Activated gamma-delta T cell (primary cell): ENCODE measurements around the gene LIMS2.

Experiments
- DNase-seq: peaks from one replicate; lab custom pipeline; 2025; lab: John Stamatoyannopoulos, UW

LIMS2 gene

DNA sequence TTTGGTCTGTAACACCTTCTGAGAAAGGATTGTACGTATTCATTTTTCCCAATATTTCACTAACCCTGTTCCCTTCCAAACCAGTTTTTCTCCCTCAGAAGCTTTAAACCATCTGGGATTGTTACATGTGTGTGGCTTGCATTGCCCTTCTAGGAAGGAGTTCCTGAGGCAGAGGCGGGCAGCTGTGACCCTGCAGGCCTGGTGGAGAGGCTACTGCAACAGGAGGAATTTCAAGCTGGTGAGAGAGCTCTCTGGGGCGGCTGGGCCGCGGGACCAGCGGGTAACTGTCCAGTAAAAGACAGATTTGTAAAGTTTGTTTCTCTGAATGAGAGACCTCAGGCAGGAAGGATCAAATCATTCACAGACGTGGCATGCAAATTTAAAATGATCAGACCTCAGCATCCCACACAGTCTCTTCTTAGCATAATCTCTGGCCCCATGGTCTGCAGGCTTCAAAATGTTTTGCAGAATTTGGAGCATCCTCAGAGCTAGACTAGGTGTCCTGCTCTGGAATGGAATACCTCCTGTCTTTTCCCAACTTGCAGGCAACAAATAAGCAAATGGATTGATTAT, 69.6 kb downstream of the LIMS2 start:
- DNase-seq: no peak

DNA sequence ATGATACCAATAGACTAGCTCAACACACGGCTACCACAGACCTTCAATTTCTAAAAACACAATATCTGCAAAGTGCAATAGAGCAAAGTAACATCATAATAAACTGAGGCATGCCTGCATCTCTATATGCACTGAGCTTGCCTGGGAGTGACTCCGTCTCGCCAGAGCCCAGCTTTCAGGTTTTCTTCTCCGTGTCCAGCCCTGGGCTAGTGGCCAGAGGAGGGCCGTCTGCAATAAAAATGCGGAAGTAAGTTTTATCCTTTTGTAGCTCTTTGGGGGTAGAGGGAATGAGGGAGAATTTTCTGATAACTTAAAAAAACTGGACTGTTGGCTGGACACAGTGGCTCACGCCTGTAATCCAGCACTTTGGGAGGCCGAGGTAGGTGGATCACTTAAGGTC, 70.3 kb downstream of the LIMS2 start:
- DNase-seq: no peak

DNA sequence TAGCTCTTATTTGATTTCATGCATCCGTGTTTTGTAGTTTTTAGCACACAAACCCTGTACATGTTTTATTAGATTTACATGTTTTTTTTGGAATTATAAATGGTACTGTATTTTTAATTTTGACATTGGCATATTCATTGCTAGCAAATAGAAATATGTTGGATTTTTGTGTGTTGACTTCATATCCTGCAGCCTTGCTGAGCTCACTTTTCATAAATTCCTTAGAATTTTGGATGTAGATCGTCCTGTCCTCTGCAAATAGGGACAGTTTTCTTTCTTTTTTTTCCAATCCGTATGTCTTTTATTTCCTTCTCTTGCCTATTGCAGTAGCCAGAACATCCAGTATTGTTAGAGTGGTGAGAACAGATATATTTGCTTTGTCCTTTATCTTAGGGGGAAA, 76.1 kb downstream of the LIMS2 start:
- no peak for DNase-seq

DNA sequence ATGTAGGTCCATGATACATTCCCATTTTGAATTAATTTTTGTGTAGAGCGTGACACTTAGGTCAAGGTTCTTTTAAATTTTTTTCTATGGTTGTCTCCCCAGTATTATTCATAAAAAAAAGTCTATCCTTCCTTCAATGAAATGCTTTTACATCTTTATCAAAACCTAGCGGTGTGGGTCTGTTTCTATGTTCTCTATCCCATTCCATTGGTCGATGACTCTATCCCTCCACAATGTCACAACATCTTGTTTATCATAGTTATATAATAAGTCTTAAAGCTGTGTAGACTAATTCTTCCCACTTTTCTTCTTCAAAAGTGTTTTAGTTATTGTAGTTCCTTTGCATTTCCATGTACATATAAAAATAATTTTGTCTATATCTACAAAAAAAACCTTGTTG, 76.6 kb downstream of the LIMS2 start:
- no peak for DNase-seq

DNA sequence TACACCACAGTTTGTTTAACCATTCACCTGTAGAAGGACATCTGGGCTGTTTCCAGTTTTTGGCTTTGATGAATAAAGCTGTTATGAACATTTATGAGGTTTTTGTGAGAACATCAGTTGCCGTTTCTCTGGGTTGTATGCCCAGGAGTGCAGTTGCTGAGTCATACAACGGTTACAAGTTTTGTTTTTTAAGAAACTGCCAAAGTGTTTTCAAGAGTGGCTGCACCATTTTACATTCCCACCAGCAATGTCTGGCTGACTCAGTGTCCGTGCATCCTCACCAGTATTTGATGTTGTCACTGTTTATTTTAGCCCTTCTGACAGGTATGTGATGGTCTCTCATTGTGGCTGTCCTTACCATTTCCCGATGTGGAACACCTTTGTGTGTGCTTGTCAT, 77.3 kb downstream of the LIMS2 start:
- no peak for DNase-seq

DNA sequence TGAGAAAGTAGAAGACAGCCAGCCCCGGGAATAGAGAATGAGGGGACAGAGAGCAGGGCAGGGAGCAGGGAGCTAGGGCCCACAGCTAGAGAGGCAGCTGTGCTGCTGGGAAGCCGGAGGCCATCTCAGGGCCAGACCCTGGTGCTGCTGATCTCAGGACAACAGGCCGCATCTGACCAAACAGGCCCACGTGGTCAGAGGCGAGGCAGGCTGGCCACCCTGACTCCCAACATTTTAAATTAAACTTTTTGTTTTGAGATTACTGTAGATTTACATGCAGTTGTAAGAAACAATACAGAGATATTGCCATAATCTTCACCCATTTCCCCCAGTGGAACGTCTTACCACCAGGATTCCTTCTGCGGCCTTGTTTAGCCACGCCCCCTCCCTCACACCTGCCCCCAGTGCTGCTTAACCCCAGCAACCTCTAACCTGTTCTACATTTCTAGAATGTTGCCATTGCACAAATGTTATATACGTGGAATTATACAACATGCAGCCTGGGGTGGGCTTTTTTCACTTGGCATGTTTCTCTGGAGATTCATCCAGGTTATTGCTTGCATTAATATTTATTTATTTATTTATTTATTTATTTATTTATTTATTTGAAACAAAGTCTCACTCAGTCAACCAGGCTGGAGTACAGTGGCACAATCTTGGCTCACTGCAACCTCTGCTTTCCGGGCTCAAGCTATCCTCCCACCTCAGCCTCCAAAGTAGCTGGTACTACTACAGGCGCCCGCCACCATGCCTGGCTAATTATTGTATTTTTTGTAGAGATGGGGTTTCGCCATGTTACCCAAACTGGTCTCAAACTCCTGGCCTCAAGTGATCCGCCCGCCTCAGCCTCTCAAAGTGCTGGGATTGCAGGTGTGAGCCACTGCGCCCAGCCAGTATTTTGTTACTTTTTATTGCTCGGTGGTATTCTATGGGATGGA, 78.0 kb downstream of the LIMS2 start:
- no peak for DNase-seq

DNA sequence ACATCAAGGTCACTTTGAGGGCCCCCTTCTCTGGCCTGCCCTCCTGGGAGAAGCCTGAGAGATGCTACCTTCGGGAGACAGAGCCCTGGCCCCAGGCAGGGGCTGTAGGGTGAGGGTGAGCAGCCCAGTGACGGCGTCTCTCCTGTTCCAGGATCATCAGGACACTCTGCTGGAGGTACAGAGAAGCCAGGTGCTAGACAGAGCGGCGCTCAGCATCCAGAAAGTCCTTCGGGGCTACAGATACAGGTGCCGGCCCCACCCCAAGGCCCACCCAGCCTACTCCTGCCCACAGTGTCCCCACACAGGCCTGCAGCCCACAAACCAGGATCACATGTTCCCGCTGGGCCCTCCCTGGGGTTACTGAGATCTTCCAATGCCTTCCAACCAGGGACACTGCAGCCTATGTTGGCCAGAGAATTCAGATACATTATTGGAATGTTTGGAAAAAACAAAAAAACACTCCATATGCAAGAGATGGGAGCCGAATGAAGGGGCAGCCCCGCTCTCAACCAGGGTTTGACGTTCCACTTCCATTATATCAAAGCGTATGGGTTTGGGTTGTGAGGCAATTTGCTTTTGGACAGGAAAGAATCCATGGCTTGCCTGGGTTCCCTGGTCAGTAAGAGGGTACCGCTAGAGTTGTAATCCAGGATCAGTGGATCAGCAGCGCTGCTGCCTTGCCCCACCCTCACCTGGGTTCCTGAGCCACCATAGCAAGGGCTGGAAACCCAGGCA, 78.9 kb downstream of the LIMS2 start:
- DNase-seq: no peak

DNA sequence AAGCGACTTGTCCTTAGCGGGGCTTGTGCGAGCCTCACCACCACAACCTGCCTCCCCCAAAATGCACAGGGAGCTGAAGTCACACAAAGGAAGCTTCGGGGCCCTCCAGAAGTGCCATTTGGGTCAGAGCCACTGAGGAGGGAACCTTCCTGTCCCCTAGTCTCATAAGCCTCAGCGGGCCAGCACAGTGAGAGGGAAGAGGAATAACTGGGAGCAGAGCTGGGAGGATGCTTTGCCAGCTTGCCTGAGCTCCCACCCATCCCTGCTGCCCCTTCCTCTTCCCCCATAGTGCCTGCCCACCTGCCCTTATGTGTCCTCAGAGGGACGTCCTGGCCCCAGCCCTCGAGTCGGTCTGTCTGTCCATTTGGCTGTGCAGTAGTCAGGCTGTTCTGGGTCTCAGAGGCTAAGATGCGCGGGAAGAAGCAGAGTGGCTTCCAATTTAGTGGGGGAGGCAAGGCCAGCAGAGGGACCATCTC, 81.2 kb downstream of the LIMS2 start:
- DNase-seq: no peak

DNA sequence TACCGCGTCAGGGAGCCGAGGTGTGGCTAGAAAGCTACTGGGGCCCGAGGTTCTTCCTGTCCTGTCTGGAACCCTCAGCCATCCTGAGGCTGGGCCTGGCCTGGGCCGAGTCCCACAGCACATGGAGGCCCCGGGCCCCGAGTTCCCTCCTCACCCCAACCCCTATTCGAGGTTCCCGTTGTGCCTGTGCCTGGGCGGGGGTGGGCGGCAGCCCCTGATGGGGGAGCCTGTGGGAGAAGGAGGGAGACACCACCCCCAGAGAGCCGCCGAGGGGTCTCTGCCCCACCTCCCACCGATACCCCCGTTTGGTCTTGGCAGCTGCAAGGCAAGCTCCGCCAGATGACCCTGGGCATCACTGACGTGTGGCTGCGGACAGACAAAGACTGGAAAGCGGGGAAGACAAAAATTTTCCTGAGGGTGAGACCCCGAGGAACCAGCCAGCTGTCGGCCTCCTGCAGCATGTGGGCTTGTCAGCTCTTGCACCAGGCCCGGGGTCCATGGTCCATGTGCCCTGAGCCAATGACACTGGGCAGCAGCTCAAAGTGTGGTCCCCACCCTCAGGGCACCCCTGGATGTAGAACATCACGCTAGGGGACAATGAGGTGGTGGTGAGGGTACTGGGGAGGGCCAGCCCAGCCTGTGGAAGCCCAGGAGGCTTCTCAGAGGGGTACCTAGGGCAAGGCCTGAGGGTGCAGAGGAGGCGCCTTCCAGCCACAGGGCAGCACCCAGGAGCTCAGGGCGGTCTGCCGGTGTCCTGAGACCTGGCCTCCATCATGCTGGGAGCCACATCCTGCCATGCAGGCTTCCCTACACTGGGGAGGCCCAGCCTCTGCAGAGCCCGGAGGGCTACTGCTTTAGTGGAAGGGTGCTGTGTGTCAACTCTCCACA, 81.9 kb downstream of the LIMS2 start:
- DNase-seq: no peak

DNA sequence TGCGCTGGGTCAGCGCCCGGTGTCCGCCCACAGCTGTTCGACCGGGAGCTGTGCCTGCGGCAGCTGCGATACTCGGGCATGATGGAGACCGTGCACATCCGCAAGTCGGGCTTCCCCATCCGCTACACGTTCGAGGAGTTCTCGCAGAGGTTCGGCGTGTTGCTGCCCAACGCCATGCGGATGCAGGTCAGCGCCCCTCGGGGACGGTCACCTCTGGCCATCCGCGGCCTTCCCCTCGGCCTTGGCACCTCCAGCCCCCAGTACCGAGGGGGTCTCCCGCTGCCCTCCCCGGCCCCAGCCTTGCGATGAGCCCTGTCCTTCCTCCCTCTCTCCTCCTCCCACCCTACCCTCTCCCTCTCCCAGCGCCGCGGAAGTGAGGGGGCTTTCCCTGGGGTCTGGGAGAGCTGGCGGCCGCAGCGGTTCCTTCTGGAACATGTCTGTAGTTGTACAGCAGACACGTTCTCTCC, 82.5 kb downstream of the LIMS2 start:
- no peak for DNase-seq

DNA sequence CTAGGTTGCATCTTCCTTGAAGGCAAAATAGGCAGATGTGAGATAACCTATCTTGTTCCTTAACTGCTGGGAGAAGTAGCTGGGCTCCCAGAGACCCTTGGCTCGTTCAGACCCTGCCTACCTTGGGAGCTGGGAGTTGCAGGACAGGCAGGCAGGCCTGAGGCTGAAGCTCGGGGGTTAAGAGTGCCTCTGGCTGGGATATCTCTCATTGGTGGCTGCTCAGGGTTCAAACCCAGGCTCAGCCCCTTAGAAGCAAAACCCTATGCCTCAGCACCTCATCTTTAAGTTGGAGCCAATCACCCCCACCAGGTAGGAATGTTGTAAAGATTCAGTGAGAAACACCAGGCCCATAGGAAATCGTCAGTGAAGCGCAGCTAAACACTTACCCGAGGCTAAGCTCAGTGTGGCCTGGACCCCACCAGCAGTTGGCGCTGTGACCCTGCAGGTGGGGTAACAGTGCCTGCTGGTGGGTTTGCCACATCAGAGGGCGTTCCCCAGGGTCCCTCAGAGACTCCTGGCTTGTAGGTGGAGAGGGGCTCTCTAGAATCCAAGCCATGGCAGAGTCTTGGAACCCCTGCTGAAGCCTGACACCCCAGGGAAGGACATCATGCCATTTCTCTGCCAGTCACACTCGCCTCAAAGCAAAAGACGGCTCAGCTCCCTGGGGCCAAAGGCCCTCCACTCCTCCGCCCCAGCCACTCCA, 84.0 kb downstream of the LIMS2 start:
- DNase-seq: no peak

DNA sequence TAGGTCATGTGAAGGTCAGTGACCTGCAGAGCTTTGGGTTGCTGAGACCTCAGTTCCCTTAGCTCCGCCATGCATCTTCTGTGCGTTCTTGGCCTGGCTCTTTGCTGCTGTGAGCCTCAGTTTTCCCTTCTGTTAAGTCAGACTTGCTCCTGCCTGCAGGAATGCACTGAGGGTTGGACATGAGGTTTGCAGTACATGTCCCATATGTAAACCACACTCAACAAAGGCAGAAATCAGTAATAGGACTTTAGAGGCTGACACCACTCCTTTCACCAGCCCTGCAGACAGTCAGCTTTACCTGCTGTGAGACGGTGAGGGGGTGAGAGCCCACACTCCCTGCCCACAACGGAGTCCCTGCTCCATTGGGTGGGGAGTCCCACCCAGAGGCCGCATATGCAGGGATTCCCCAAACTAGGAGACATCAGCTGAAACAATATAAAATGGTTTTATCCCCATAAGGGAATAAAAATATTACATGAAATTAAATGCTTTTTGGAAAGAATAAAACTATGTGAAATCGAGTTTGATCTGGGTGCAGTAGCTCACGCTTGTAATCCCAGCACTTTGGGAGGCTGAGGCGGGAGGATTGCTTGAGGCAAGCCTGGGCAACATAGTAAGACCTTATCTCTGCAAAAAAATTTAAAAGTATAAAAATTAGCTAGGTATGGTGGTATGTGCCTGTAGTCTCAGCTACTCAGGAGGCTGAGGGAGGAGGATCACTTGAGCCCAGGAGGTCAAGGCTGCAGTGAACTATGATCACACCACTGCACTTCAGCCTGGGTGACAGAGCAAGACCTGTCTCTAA, 84.7 kb downstream of the LIMS2 start:
- no peak for DNase-seq

DNA sequence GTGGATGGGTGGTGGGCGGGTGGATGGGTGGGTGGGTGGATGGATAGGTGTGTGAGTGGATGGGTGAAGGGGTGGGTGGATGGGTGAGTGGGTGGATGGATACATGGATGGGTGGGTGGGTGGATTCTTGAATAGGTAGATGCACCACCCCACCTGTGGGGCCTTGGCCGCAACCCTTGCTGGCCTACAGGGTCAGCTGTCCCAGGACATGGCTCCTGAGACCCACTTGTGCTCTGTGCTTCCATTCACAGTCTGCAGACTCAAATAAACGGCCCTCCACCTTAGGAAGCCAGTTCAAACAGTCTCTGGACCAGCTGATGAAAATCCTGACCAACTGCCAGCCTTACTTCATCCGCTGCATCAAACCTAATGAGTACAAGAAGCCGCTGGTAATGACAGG, 85.5 kb downstream of the LIMS2 start:
- DNase-seq: no peak

DNA sequence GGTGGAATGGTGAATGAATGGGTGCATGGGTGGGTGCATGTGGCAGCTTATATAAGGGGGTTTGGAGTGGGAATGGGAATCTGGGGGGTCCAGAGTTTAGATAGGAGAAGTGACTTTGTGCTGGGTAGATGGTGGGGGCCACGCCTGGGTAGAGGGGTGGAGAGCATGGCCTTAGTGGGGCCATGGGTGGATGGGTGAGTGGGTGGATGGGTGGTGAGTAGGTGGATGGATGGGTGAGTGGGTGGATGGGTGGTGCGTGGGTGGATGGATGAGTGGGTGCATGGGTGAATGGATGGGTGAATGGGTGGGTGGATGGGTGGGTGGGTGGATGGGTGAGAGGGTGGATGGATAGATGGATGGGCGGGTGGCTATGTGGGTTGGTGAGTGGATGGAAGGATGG, 86.0 kb downstream of the LIMS2 start:
- no peak for DNase-seq
